IPS DF 6.9 (cell line): Measurements from ENCODE around the gene FMOD.

Source experiments
- DNase-seq: peaks from one replicate; pipeline ENCODE4 v3.0.0-alpha.2; 2013; ENCODE audit warnings: low read depth, low spot score
- H3K27ac ChIP-seq: one replicate; pipeline ENCODE4 v1.5.1; 2013; ENCODE audit warnings: low read length, control low read depth
- H3K27me3 ChIP-seq: 2 replicates; pipeline ENCODE4 v1.6.1; 2013; ENCODE audit warnings: mild to moderate bottlenecking, low read length; ENCODE audit not compliant: control insufficient read depth, insufficient read depth
- H3K36me3 ChIP-seq: 2 replicates; pipeline ENCODE4 v1.6.1; 2013; ENCODE audit warnings: low read length; ENCODE audit not compliant: control insufficient read depth, insufficient read depth
- H3K4me1 ChIP-seq: 2 replicates; pipeline ENCODE4 v1.6.1; 2013; ENCODE audit warnings: low read length; ENCODE audit not compliant: control insufficient read depth, insufficient read depth
- H3K4me3 ChIP-seq: 2 replicates; pipeline ENCODE4 v1.5.1; 2013; ENCODE audit warnings: mild to moderate bottlenecking, low read length
- H3K9me3 ChIP-seq: 2 replicates; pipeline ENCODE4 v1.6.1; 2013; ENCODE audit warnings: low read length, inconsistent platforms; ENCODE audit not compliant: control insufficient read depth, insufficient read depth
- WGBS: extraction: QIAGEN DNeasy Blood & Tissue Kit; methylation state at CpG from one replicate; pipeline ENCODE4 v1.1.7; 2013; ENCODE audit warnings: mixed read lengths, missing lambda C conversion rate; ENCODE audit not compliant: insufficient read length, insufficient coverage; 5-methylcytosine and 5-hydroxymethylcytosine counted together

Gene FMOD

DNA sequence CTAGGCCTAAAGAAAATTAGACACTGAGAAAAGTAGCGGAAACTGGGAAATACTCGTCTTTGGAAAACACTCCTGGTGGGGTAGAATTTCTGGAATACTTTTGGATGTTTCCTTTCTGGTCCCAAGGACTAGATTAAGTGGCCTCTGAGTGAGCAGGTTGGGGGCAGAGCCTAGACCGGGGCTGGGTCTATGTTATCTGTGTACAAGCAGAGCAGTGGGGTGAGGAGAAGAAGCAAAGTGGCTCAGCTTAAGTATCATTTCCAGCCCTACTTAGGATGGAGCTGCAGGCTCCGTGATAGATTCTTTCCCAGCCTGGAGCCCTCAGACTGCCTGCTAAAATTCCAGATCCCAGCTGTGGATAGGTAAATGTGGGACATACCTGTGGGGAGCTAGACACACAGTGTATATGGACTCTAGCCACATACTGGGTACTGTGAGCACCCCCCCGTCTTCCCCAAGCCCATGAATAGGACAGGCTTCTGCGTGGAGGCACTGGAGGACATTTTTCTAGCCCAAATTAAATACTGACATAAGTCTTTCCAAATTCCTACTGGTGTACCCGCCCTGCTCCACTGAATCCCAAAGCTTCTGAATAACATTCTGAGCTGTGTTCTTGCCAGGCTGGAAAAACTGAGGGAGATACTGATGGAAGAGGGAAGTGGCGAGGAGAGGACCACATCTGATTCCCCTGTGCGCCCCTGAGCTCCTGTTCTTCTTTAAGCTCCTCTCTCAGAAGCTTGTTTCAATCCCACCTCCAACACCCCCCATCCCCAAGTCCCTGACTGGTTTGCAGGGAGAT, 6.8 kb downstream of the FMOD start:
- no peak overlapping the region for H3K4me3 ChIP-seq
- no peaks in the 10 kb centered on the region; the same call in 1 of the 2 replicates for H3K27me3 ChIP-seq
- peaks cover 3% of the 10 kb centered on the region; the same call in 1 of the 2 replicates for H3K4me1 ChIP-seq
- H3K27ac ChIP-seq: no peak overlapping the region
- DNase-seq: no peak
- no CpG with 5 or more reads among the region's 9 CpGs for WGBS
- H3K36me3 ChIP-seq: no peaks in the 10 kb centered on the region
- H3K9me3 ChIP-seq: no peaks in the 10 kb centered on the region

DNA sequence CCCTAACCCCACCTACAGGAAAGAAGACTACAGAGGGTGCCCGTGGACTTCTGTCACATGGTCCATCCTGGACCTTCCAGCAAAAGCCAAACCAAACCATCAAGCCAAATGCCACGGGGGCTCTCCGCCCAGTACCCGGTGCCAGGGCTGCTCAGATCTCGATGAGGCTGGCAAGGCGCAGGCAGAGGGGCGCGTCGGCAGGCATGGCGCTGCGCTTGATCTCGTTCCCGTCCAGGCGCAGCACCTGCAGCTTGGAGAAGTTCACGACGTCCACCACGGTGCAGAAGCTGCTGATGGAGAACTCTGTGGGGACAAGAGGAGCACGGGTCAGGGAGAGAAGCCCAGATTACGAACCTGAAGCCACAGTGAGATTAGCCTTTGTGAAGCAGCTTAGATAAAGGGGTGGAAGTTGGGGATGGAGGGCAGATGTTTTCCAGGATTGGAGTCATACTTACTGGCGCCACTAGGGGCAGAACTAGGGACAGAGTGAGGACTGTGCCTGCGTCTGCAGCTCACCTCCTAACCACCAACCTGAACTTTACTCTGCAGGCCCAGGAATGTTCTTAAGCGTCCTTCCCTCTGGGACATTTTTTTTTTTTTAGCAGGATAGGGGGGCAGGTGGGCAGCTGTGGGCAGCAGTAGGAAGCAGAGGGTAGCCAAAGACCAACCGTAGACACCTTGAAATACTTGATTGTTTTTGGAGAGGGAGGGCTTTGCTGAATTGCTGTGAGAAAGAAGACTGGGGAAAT, 8.6 kb downstream of the FMOD start:
- WGBS: no CpG with 5 or more reads among the region's 23 CpGs
- peak; percentile 84 for DNase-seq
- no peak overlapping the region for H3K4me3 ChIP-seq

DNA sequence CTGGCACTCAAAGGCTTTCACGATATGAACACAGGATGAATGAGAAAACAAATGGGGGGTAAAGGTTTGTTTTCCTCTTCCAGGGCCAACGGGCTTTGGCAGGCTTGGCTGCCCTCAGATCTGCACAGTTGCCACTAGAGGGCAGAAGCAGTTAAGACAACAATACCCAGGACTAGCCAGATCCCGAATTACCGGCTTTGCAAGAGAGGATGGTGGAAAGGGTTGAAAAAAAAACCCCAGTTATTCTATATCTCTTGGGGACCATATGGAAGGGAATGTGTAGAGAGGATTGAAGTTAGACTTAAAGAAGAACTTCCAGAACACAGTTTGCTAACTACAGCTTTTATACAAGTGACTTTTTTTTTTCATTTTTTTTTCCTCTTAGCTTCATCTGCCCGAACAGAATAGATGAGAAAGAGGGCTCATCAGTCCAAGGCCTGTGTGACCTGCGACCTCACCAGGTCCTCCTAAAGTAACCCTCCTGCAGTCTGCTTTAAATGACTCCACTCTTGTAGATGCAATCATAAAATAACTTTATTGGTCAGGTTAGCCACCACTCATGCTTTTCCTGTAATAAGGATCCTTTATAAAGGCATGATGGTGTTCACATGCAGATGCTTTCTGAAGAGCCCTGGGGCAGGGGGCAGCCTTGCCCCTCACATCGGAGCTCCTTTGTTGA, 10.7 kb downstream of the FMOD start:
- no peaks in the 10 kb centered on the region; the same call in 1 of the 2 replicates for H3K27me3 ChIP-seq
- no peak overlapping the region for H3K27ac ChIP-seq
- no peaks in the 10 kb centered on the region for H3K36me3 ChIP-seq
- no peak for DNase-seq
- peaks cover 3% of the 10 kb centered on the region; the same call in 1 of the 2 replicates for H3K4me1 ChIP-seq
- no peak overlapping the region for H3K4me3 ChIP-seq
- no CpG with 5 or more reads among the region's 7 CpGs for WGBS
- H3K9me3 ChIP-seq: no peaks in the 10 kb centered on the region

More for the DNA sequence above, 8.6 kb downstream of the FMOD start:
- peaks cover 3% of the 10 kb centered on the region; the same call in 1 of the 2 replicates for H3K4me1 ChIP-seq
- H3K27me3 ChIP-seq: no peaks in the 10 kb centered on the region; the same call in 1 of the 2 replicates
- H3K9me3 ChIP-seq: no peaks in the 10 kb centered on the region
- no peak overlapping the region for H3K27ac ChIP-seq
- H3K36me3 ChIP-seq: no peaks in the 10 kb centered on the region

DNA sequence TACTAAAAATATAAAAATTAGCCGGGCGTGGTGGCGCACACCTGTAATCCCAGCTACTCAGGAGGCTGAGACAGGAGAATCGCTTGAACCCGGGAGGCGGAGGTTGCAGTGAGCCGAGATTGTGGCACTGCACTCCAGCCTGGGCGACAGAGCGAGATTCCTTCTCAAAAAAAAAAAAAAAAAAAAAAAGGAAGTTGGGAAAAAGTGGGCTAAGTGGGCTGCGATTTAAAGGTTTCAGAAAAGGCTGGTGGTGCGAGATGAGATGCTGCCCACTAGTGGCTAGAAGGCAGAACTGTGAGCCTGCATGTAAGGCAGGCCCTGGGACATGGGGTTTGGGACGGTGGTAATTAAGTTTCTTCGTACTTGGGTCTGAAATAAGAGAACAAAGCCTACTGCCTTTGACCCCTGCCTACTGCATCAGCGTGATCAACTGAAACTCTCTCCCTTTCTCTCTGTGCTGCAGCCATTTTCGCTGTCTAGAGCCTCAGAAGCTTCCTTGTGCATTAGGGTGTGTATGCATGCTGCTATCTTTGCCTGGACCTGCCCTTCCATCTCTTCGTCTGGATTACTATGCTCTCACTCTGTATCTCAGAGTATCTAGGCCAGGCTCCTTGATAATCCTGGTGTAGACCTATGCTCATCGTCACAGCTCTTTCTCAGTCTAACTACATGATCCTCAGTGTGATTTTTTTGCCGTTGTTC, 12.4 kb downstream of the FMOD start:
- no peak overlapping the region for H3K4me3 ChIP-seq
- WGBS: no CpG with 5 or more reads among the region's 18 CpGs
- no peak overlapping the region for H3K27ac ChIP-seq
- no peaks in the 10 kb centered on the region for H3K36me3 ChIP-seq
- H3K27me3 ChIP-seq: no peaks in the 10 kb centered on the region; the same call in 1 of the 2 replicates
- DNase-seq: no peak
- H3K9me3 ChIP-seq: no peaks in the 10 kb centered on the region
- H3K4me1 ChIP-seq: peaks cover 3% of the 10 kb centered on the region; the same call in 1 of the 2 replicates

DNA sequence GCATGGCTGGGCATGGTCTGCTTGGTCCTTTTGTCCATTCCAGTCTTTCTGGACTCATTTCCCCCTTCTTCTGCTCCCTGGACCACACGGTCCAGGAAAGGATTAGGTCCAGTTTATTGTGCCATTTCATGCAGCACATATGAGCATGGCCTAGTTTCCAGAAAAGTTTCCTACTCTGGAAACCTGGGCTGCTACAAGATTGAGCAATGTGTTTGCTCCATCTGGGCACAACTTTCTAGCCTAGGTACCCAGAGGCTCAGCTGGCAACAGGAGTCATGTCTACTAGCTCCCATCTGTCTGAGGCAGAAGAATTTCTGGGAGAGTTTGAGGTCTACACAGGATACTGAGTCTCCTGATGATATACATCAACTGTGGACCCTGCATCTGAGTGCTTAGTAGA, 14.8 kb downstream of the FMOD start:
- no peaks in the 10 kb centered on the region for H3K36me3 ChIP-seq
- peaks cover 1% of the 10 kb centered on the region; the same call in 1 of the 2 replicates for H3K4me1 ChIP-seq
- H3K27ac ChIP-seq: no peak overlapping the region
- DNase-seq: no peak
- no peaks in the 10 kb centered on the region for H3K9me3 ChIP-seq
- WGBS: no CpG with 5 or more reads among the region's 1 CpG
- no peak overlapping the region for H3K4me3 ChIP-seq
- no peaks in the 10 kb centered on the region; the same call in 1 of the 2 replicates for H3K27me3 ChIP-seq

DNA sequence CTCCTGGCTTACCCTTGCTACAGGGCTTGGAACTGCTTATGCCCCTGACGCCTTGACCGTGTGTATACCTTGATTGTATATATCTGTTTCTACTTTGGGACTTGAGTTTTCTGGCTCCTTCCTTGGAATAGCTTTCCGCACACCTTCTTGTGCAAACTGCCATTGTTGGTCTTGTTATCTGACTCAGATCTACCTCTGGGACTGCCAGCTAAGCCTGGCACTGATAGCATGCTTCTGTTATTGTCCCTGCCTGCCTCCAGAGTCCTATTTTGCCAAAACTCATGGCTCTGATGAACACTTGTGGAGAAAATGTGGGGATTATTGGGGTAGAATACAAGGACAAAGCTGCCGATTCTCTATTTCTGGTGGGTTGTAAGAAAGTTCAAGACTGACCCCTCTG, 15.4 kb downstream of the FMOD start:
- peaks cover 1% of the 10 kb centered on the region; the same call in 1 of the 2 replicates for H3K4me1 ChIP-seq
- H3K36me3 ChIP-seq: no peaks in the 10 kb centered on the region
- WGBS: no CpG with 5 or more reads among the region's 4 CpGs
- no peak for DNase-seq
- H3K27me3 ChIP-seq: no peaks in the 10 kb centered on the region; the same call in 1 of the 2 replicates
- H3K27ac ChIP-seq: no peak overlapping the region
- no peaks in the 10 kb centered on the region for H3K9me3 ChIP-seq
- no peak overlapping the region for H3K4me3 ChIP-seq

DNA sequence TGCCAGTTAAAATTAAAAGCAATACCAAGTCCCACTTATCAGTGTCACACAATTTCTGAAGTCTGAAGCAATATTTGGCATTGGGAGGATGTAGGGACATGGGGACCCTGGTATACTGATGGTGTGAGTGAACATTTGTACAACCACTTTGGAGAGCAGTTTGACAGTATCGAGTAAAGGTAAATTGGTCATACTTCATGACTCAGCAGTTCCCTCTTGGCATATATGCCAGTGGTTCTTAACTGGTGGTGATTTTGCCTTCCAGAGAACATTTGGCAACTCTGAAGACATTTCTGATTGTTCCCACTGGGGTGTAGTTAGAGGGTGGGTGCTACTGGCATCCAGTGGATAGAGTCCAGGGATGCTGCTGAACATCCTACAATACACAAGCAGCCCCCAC, 19.7 kb downstream of the FMOD start:
- Histone ChIP-seq H3K9me3 (no peaks in the 10 kb centered on the region), H3K4me3 (no peak overlapping the region), H3K36me3 (no peaks in the 10 kb centered on the region), H3K4me1 (peaks cover 10% of the 10 kb centered on the region; the same call in 1 of the 2 replicates), H3K27ac (no peak overlapping the region), H3K27me3 (peaks cover 1% of the 10 kb centered on the region; the same call in 1 of the 2 replicates)
- no peak for DNase-seq
- no CpG with 5 or more reads among the region's 1 CpG for WGBS

DNA sequence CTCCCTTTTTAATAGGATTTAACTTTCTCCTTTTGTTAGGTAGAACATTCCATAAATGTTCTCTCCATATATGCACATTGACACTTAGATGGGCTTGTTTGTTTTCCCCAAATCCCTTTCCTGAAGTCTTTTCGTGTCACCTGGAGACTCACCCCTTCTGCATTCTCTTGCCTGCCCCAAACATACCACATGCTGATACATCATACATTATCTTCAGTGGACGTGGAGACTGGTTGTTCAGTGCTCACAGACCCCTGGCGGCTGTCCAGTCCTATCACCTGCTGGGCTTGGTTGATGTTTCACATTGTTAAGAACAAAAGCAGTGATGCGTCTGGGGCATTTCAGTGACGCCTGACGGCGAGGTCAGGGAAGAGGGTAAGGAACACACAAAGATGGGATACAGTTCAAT, 22.2 kb downstream of the FMOD start:
- WGBS: no CpG with 5 or more reads among the region's 7 CpGs
- Histone ChIP-seq H3K27me3 (peaks cover 1% of the 10 kb centered on the region; the same call in 1 of the 2 replicates), H3K4me3 (no peak overlapping the region), H3K9me3 (no peaks in the 10 kb centered on the region), H3K4me1 (peaks cover 19% of the 10 kb centered on the region; the same call in 1 of the 2 replicates), H3K36me3 (no peaks in the 10 kb centered on the region), H3K27ac (no peak overlapping the region)
- DNase-seq: no peak

DNA sequence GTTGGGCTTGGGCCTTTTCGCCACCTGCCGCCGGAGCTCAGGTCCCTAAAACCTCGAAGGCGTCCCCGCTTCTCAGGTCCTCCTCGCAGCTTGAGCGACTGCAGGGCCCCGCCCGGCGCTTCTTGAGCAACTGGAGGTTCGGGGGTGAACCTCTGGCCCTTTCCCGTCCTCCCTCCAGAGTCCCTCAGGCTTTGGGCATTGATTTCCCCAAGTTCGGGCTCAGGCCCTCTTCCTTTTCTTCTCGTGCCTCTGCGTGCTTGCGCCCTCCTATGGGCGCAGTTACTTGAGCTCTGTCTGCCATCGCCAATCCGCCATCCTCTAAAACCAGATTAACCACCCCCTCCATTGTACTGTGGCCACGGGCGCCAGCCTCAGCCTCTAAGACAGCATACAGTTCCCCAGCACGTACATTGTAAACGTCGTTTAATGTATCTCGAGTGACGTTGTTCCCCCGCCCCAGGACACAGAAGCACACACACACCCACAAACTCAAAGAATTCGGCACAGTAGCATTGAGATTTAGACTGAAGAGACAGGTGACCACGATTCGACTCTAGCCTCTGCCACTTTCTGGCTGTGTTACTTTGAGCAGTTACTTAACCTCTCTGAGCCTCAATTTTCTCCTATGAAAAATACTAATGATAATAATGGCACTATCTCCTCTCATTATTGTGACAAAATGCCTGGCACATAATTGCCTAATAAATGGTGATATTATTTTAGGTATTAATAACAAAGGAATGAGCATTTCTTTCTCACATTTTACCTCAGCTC, 23.1 kb downstream of the FMOD start:
- Histone ChIP-seq H3K9me3 (no peaks in the 10 kb centered on the region), H3K27me3 (peaks cover 1% of the 10 kb centered on the region; the same call in 1 of the 2 replicates), H3K27ac (no peak overlapping the region), H3K4me3 (peak overlapping the region; percentile 19; the same call in 1 of the 2 replicates), H3K4me1 (peaks cover 19% of the 10 kb centered on the region; the same call in 1 of the 2 replicates), H3K36me3 (no peaks in the 10 kb centered on the region)
- no CpG with 5 or more reads among the region's 31 CpGs for WGBS
- DNase-seq: no peak
